H1 (cell line): Measurements from ENCODE around the gene ZNF74. TPM values are rescaled to one million over a fixed set of nuclear protein-coding genes. Genes with fewer than 3 reads are reported as not detected.

Experiments used
- CTCF ChIA-PET: fragments of 300-600 bp; sonication (Branson Sonifier 250); formaldehyde crosslinking; loops from one replicate; lab custom pipeline; 2021; ENCODE audit not compliant: partially characterized antibody; lab: Charles Lee
- POLR2A ChIA-PET: fragments of 300-600 bp; sonication (Branson Sonifier 250); formaldehyde crosslinking; loops from one replicate; lab custom pipeline; 2021; ENCODE audit warnings: inconsistent platforms; ENCODE audit not compliant: partially characterized antibody; lab: Charles Lee
- DNase-seq, 2 experiments: peaks; one replicate each; pipeline versions ENCODE4 v3.0.0 to v3.0.0-alpha.2; 2010 to 2022; ENCODE audit warnings: low spot score in 2 of 2, low read depth in 1 of 2, mixed read lengths in 1 of 2
- FAIRE-seq: peaks from 2 replicates; lab custom pipeline; 2011; peaks lifted over from hg19 to GRCh38; lab: Jason Lieb, UNC
- H2AFZ ChIP-seq: 2 replicates; pipeline ENCODE4 v1.8.1; 2012; ENCODE audit warnings: low read length, inconsistent platforms
- H2AK5ac ChIP-seq: 2 replicates; pipeline ENCODE4 v1.6.1; 2013; ENCODE audit warnings: low read depth, low read length
- H2BK120ac ChIP-seq: replicated peaks from 2 replicates; pipeline ENCODE3; 2013; ENCODE audit warnings: low read depth, low read length, inconsistent platforms
- H2BK12ac ChIP-seq: 2 replicates; pipeline ENCODE4 v1.6.1; 2013; ENCODE audit warnings: low read depth, low read length
- H2BK15ac ChIP-seq: 2 replicates; pipeline ENCODE4 v1.6.1; 2013; ENCODE audit warnings: low read length
- H2BK20ac ChIP-seq: 2 replicates; pipeline ENCODE4 v1.6.1; 2013; ENCODE audit warnings: low read length
- H2BK5ac ChIP-seq: 2 replicates; pipeline ENCODE4 v1.6.1; 2013; ENCODE audit warnings: low read depth, low read length
- H3K14ac ChIP-seq: 2 replicates; pipeline ENCODE4 v1.6.1; 2013; ENCODE audit warnings: inconsistent platforms; ENCODE audit not compliant: insufficient read length
- H3K18ac ChIP-seq: 2 replicates; pipeline ENCODE4 v1.6.1; 2013; ENCODE audit warnings: low read length; ENCODE audit errors: extremely low read depth
- H3K23ac ChIP-seq: 2 replicates; pipeline ENCODE4 v1.6.1; 2013; ENCODE audit warnings: inconsistent platforms; ENCODE audit not compliant: insufficient read length
- H3K23me2 ChIP-seq: 2 replicates; pipeline ENCODE4 v1.6.1; 2013; ENCODE audit warnings: low read depth, low read length
- H3K27ac ChIP-seq: 2 replicates; pipeline ENCODE4 v1.6.1; 2011; ENCODE audit warnings: low read depth, low read length, inconsistent platforms
- H3K27me3 ChIP-seq, 4 experiments: replicated peaks in 1 of 4; 1 replicate in 1 of 4; 2 replicates in 3 of 4; pipeline versions ENCODE4 v1.6.1 to v1.8.1; 2011 to 2013; ENCODE audit warnings: low read length in 3 of 4, mild to moderate bottlenecking in 3 of 4, inconsistent platforms in 2 of 4, mixed read lengths in 2 of 4, moderate library complexity in 1 of 4; ENCODE audit not compliant: control insufficient read depth in 3 of 4, insufficient read depth in 3 of 4; ENCODE audit errors: extremely low read depth in 1 of 4
- H3K36me3 ChIP-seq, 4 experiments: 2 replicates each; pipeline versions ENCODE4 v1.6.1 to v1.8.1; 2011 to 2013; ENCODE audit warnings: mild to moderate bottlenecking in 4 of 4, low read length in 3 of 4, moderate library complexity in 2 of 4, control low read depth in 1 of 4, inconsistent platforms in 1 of 4; ENCODE audit not compliant: insufficient read depth in 4 of 4, control insufficient read depth in 2 of 4
- H3K4ac ChIP-seq: replicated peaks from 2 replicates; pipeline ENCODE3; 2013; ENCODE audit warnings: low read length, low read depth, mixed read lengths, inconsistent platforms; ENCODE audit not compliant: insufficient read length
- H3K4me1 ChIP-seq, 4 experiments: replicated peaks in 1 of 4; 1 replicate in 1 of 4; 2 replicates in 3 of 4; pipeline versions ENCODE4 v1.6.1 to v1.8.1; 2011 to 2013; ENCODE audit warnings: low read length in 3 of 4, inconsistent platforms in 2 of 4, mixed read lengths in 1 of 4; ENCODE audit not compliant: insufficient read depth in 4 of 4, control insufficient read depth in 3 of 4
- H3K4me2 ChIP-seq, 2 experiments: 2 replicates each; pipeline versions ENCODE4 v1.6.1 to v1.8.1; 2011 to 2013; ENCODE audit warnings: low read depth in 2 of 2, low read length in 2 of 2, control low read depth in 1 of 2, inconsistent platforms in 1 of 2, mild to moderate bottlenecking in 1 of 2; ENCODE audit not compliant: insufficient read depth in 1 of 2
- H3K4me3 ChIP-seq, 4 experiments: fragments of 200-600, 300-600 bp in 1 of 4; sonication (generic), shearing (Covaris generic), sonication (Bioruptor Twin) in 1 of 4; 2 replicates each; pipeline versions ENCODE4 v1.5.1 to v1.8.1; 2011 to 2016; ENCODE audit warnings: low read length in 4 of 4, low read depth in 3 of 4, control low read depth in 2 of 4, inconsistent platforms in 2 of 4, mild to moderate bottlenecking in 2 of 4, mixed read lengths in 1 of 4, moderate library complexity in 1 of 4; ENCODE audit not compliant: insufficient read depth in 2 of 4; ENCODE audit errors: extremely low read depth in 1 of 4
- H3K56ac ChIP-seq: replicated peaks from 2 replicates; pipeline ENCODE3; 2013; ENCODE audit warnings: low read depth, mild to moderate bottlenecking, mixed read lengths, low read length, inconsistent platforms; ENCODE audit not compliant: insufficient read length
- H3K79me1 ChIP-seq: 2 replicates; pipeline ENCODE4 v1.6.1; 2013; ENCODE audit warnings: low read depth, low read length, control low read depth
- H3K79me2 ChIP-seq, 2 experiments: 2 replicates each; pipeline versions ENCODE4 v1.6.1 to v1.8.1; 2012 to 2013; ENCODE audit warnings: low read length in 2 of 2, mild to moderate bottlenecking in 2 of 2, inconsistent platforms in 1 of 2; ENCODE audit not compliant: insufficient read depth in 2 of 2, control insufficient read depth in 1 of 2
- H3K9ac ChIP-seq, 4 experiments: replicated peaks in 1 of 4; 1 replicate in 1 of 4; 2 replicates in 3 of 4; pipeline versions ENCODE4 v1.6.1 to v1.8.1; 2011 to 2013; ENCODE audit warnings: low read depth in 3 of 4, low read length in 3 of 4, control low read depth in 2 of 4, mild to moderate bottlenecking in 2 of 4, moderate library complexity in 2 of 4, inconsistent platforms in 1 of 4; ENCODE audit errors: extremely low read depth in 1 of 4
- H3K9me3 ChIP-seq, 2 experiments: 2 replicates each; pipeline versions ENCODE4 v1.6.1 to v1.8.1; 2012 to 2013; ENCODE audit warnings: mild to moderate bottlenecking in 2 of 2, moderate library complexity in 2 of 2, control low read depth in 1 of 2, inconsistent platforms in 1 of 2, low read depth in 1 of 2, low read length in 1 of 2, mixed read lengths in 1 of 2; ENCODE audit not compliant: insufficient read depth in 2 of 2
- H4K20me1 ChIP-seq, 2 experiments: replicated peaks in 1 of 2; 2 replicates each; pipeline versions ENCODE3 to v1.8.1; 2011 to 2013; ENCODE audit warnings: inconsistent platforms in 2 of 2, low read length in 2 of 2, mild to moderate bottlenecking in 1 of 2; ENCODE audit not compliant: insufficient read depth in 2 of 2, control insufficient read depth in 1 of 2
- H4K5ac ChIP-seq: 2 replicates; pipeline ENCODE4 v1.6.1; 2013; ENCODE audit warnings: low read length, low read depth, mixed read lengths, inconsistent platforms; ENCODE audit not compliant: insufficient read length
- H4K8ac ChIP-seq: 2 replicates; pipeline ENCODE4 v1.8.0; 2013; ENCODE audit warnings: mild to moderate bottlenecking, moderate library complexity, low read length, inconsistent platforms; ENCODE audit not compliant: insufficient read depth; ENCODE audit errors: extremely low read depth
- H4K91ac ChIP-seq: replicated peaks from 2 replicates; pipeline ENCODE3; 2013; ENCODE audit warnings: low read length, mixed read lengths, inconsistent platforms; ENCODE audit not compliant: insufficient read length
- CBX5 ChIP-seq: fragments of 300-800, 300-1000 bp; sonication (generic); IDR thresholded peaks from 2 replicates; pipeline ENCODE4 v1.7.1; 2016; ENCODE audit warnings: antibody characterized with exemption, low read length, low read depth
- KDM4A ChIP-seq: IDR thresholded peaks from one replicate; pipeline ENCODE4 v1.7.1; 2012; ENCODE audit warnings: low read depth, mild to moderate bottlenecking, moderate library complexity, low read length, inconsistent platforms; ENCODE audit not compliant: severe bottlenecking
- MAFK ChIP-seq: IDR thresholded peaks from 2 replicates; pipeline ENCODE4 v1.6.1; 2012; ENCODE audit warnings: low read depth, mild to moderate bottlenecking, improper control_type of control experiment, low read length
- PHF8 ChIP-seq: fragments of 200-600 bp; sonication (generic); conservative IDR thresholded peaks from 2 replicates; pipeline ENCODE4 v1.7.1; 2012; ENCODE audit warnings: low read depth, mild to moderate bottlenecking, inconsistent platforms, low read length, moderate library complexity
- SP2 ChIP-seq: IDR thresholded peaks from 2 replicates; pipeline ENCODE4 v1.6.1; 2012; ENCODE audit warnings: mild to moderate bottlenecking, low read length, inconsistent platforms
- TAF7 ChIP-seq: optimal IDR thresholded peaks from 2 replicates; pipeline ENCODE3; 2011; ENCODE audit warnings: low read depth, mild to moderate bottlenecking, inconsistent platforms, low read length, moderate library complexity, borderline replicate concordance
- WGBS, 2 experiments: shearing (Covaris generic) in 1 of 2; methylation state at CpG; one replicate each; pipeline versions ENCODE4 v1.1.6 to v1.1.7; 2013 to 2015; ENCODE audit warnings: low lambda C conversion rate in 2 of 2, mixed read lengths in 2 of 2, inconsistent platforms in 1 of 2, low coverage in 1 of 2, missing lambda C conversion rate in 1 of 2; ENCODE audit not compliant: insufficient replicate concordance in 2 of 2, insufficient coverage in 1 of 2, insufficient read length in 1 of 2; ENCODE audit errors: extremely low coverage in 1 of 2, missing lambda C conversion rate in 1 of 2; 5-methylcytosine and 5-hydroxymethylcytosine counted together
- polyA plus RNA-seq, 7 experiments: library from polyadenylated mRNA; depleted of rRNA in 3 of 7; stranded (reverse) in 5 of 7; unstranded in 2 of 7; fragments of >200 nt in 5 of 7; fragments of 200-250 nt in 2 of 7; gene quantifications; 1 replicate in 5 of 7; 2 replicates in 1 of 7; 4 replicates in 1 of 7; pipeline versions ENCODE4 v1.2.1 to v1.2.3, GENCODE V29; 2011 to 2013; ENCODE audit warnings: missing spikeins in 2 of 7, mixed read lengths in 2 of 7
- total RNA-seq: library from RNA; stranded (reverse); fragmentation: NEBNext Ultra II Directional; extraction: Animal tissue kit (Norgen Biotek cat#: 25700); gene quantifications from 2 replicates; pipeline ENCODE4 v1.2.1, GENCODE V29; 2021
- TF ChIP-seq, protein P1 (sequence below): IDR thresholded peaks from 2 replicates; pipeline ENCODE4 v1.6.1; 2012; ENCODE audit warnings: inconsistent platforms
- TF ChIP-seq, protein P2 (sequence below): IDR thresholded peaks from 2 replicates; pipeline ENCODE4 v1.6.1; 2012; ENCODE audit warnings: inconsistent platforms

ZNF74 gene
- total and polyA plus RNA-seq, 2 of the 8 experiments (the other 6 are each of a cell fraction or from before 2014, with no cell fraction given) = 29.7 to 45.7 TPM

DNA sequence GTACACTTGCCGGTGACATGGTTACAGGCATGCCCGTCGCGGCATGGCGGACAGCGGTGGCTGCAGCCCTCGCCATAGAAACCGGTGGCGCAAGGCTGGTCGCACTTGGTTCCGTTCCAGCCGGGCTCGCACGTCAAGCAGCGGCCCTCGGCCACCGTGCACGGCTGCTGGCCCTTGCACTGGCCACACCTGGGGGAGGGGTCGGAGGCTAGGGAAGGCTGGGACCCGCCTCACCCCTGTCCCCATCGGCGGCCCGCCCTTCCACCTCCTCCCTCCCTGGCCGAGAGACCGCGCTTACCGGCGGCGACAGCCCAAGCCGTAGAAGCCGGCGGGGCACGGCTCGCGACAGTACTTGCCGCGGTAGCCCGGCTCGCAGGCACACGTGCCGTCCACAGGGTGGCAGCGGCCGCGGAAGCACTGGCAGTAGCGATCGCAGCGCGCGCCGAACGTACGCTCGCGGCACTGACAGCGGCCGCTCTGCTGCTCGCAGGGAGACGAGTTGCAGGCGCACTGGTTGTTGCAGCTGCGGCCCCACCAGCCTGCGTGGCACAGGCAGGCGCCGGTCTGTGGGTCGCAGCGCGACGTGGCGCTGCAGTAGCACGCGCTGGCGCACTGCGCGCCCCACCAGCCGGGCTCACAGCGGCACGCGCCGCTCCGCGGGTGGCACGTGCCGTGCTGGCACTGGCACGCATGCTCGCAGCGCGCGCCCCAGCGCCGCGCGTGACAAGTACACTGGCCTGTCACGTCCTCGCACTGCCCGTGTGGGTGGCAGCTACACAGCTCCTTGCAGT is 37.0 kb downstream of the ZNF74 start:
- WGBS, 2 experiments = 9% methylated on average over 69 of the region's 94 CpGs; no CpG with 5 or more reads in 1 of the 2 experiments
- no peak overlapping the region; the same call in 1 of the 2 replicates for H2BK5ac ChIP-seq
- TF ChIP-seq TAF7 (no peak), PHF8 (no peak), SP2 (no peak), KDM4A (peak; percentile 90), CBX5 (no peak), MAFK (no peak)
- TF ChIP-seq, protein P1, sequence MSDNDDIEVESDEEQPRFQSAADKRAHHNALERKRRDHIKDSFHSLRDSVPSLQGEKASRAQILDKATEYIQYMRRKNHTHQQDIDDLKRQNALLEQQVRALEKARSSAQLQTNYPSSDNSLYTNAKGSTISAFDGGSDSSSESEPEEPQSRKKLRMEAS = peak; percentile 88
- TF ChIP-seq, protein P2, sequence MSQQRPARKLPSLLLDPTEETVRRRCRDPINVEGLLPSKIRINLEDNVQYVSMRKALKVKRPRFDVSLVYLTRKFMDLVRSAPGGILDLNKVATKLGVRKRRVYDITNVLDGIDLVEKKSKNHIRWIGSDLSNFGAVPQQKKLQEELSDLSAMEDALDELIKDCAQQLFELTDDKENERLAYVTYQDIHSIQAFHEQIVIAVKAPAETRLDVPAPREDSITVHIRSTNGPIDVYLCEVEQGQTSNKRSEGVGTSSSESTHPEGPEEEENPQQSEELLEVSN = peak; percentile 79

More for the DNA sequence above, 37.0 kb downstream of the ZNF74 start:
- CTCF ChIA-PET = interaction anchor here (1.2 to 1.5 kb wide), 3 partner anchors 9 to 24 kb away, joined by 4 to 5 read pairs (median 5); no protein-coding TSS in a partner anchor
- Histone ChIP-seq H3K4ac (no peak overlapping the region), H4K5ac (no peak overlapping the region), H3K4me3 (peak overlapping the region in 3 of 4 experiments; percentile 34 to 56 (median 38); a peak in 6 of 8 replicates), H3K27ac (no peak overlapping the region), H3K18ac (peak overlapping the region; percentile 48; the same call in 1 of the 2 replicates), H4K91ac (no peak overlapping the region), H2AK5ac (no peak overlapping the region), H4K8ac (no peak overlapping the region; the same call in 1 of the 2 replicates), H3K56ac (no peak overlapping the region), H3K27me3 (peaks cover 28 to 74% (median 61%) of the 10 kb centered on the region in 4 experiments), H4K20me1 (peaks cover 20 to 55% of the 10 kb centered on the region in 2 experiments), H3K36me3 (no peaks in the 10 kb centered on the region), H3K4me2 (peak overlapping the region; percentile 33 to 85), H3K9ac (no peak overlapping the region), H3K23ac (no peak overlapping the region), H2BK20ac (no peak overlapping the region), H3K23me2 (peaks cover 7% of the 10 kb centered on the region; the same call in 1 of the 2 replicates), H2AFZ (no peak overlapping the region), H3K4me1 (peaks cover 0 to 23% (median 14%) of the 10 kb centered on the region in 4 experiments; a peak in 5 of 7 replicates), H3K9me3 (no peaks in the 10 kb centered on the region), H2BK120ac (no peak overlapping the region), H3K14ac (no peak overlapping the region), H3K79me2 (no peaks in the 10 kb centered on the region), H3K79me1 (peaks cover 2% of the 10 kb centered on the region), H2BK12ac (peak overlapping the region; percentile 84; the same call in 1 of the 2 replicates), H2BK15ac (peak overlapping the region; percentile 46; the same call in 1 of the 2 replicates)
- no peak for FAIRE-seq
- DNase-seq = peak in 1 of 2 experiments; percentile 74
- POLR2A ChIA-PET = no interaction called here
